ENCODE results near the gene ARID3A.

- TF ChIP-seq CTCF (IDR thresholded peaks at IDR 0.05) (no peak), POLR2A (IDR thresholded peaks at IDR 0.05) (no peak)
Measured at GRCh38 chr19:988510-988909, 62.7 kb downstream of the ARID3A start.
